Measurements from ENCODE around the gene PNPO.

PNPO gene

GRCh38 chr17:47941246-47942095 is at the start of gene PNPO:
PNPO (plus strand) TSS chr17:47941571; CDS start chr17:47941676, 105 bp downstream.
- DNase-seq, result peak; percentile 99

- DNase-seq, result no peak
Measured at GRCh38 chr17:47894498-47895346, 46.6 kb upstream of the PNPO start.

GRCh38 chr17:47895347-47895855 is 46.0 kb upstream of the PNPO start:
- peak; percentile 21 for DNase-seq

GRCh38 chr17:47895856-47896671 is 45.3 kb upstream of the PNPO start, which contains the start of gene SP2:
SP2 (plus strand) TSS chr17:47896236; CDS start chr17:47896287, 51 bp downstream.
- peak; percentile 100 for DNase-seq

GRCh38 chr17:47896672-47897490 is 44.5 kb upstream of the PNPO start:
- peak; percentile 19 for DNase-seq

GRCh38 chr17:47897561-47897960 is 43.8 kb upstream of the PNPO start:
- DNase-seq, result no peak

GRCh38 chr17:47898241-47898640 is 43.1 kb upstream of the PNPO start:
- DNase-seq, result no peak

GRCh38 chr17:47899643-47900042 is 41.7 kb upstream of the PNPO start:
- no peak for DNase-seq

- DNase-seq, result no peak
Measured at GRCh38 chr17:47901423-47901822, 39.9 kb upstream of the PNPO start.

- DNase-seq, result no peak
Measured at GRCh38 chr17:47902039-47902744, 39.2 kb upstream of the PNPO start.

- peak; percentile 82 for DNase-seq
Measured at GRCh38 chr17:47905221-47905733, 36.1 kb upstream of the PNPO start.

- DNase-seq, result no peak
Measured at GRCh38 chr17:47906443-47906842, 34.9 kb upstream of the PNPO start.

GRCh38 chr17:47907932-47908562 is 33.3 kb upstream of the PNPO start:
- DNase-seq, result no peak

GRCh38 chr17:47913050-47913449 is 28.3 kb upstream of the PNPO start:
- DNase-seq, result no peak

- no peak for DNase-seq
Measured at GRCh38 chr17:47914306-47914948, 26.9 kb upstream of the PNPO start.

- DNase-seq, result no peak
Measured at GRCh38 chr17:47915776-47916398, 25.5 kb upstream of the PNPO start.

- no peak for DNase-seq
Measured at GRCh38 chr17:47916489-47917208, 24.7 kb upstream of the PNPO start.

GRCh38 chr17:47917581-47917980 is 23.8 kb upstream of the PNPO start:
- no peak for DNase-seq

- DNase-seq, result no peak
Measured at GRCh38 chr17:47918006-47918405, 23.4 kb upstream of the PNPO start.
